Measurements from ENCODE around the gene ARX. TPM values are rescaled to one million over a fixed set of nuclear protein-coding genes. Genes with fewer than 3 reads are reported as not detected.

Gene ARX
- total RNA-seq, 1 experiment from 2014 or later: not detected

DNA sequence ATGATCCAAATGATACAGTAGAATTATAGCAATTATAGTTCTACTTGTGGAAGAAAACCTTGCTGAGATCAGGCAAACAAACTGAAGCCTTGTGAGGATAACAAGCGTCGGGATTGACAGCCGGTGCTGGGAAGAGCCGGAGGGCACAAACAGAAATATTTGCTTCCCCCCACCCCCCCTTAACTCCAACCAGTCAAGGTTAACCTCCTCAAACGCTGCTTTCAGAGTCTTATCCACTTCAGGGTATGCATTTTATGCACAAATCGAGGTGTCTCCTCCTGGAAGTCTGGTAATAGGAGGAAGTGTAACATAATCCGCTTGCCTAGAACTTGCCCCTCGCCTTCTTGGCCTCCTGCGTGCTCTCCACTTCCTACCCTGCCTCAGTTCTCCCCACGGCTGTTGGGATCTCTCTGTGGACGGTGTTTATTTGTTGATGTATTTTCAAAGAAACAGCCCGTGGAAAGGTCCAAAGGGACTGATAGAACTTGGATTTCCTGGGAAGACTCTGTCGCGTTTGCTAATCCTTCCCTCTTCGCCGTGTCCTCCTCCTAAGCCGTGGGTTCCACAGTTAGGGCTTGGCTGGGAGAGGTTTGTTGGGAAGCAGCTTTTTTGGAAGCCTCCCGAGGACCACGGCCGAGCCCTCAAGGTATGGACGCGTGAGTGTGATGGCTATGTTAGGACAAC lies 4.1 kb upstream of the ARX start:
- DNase-seq (ENCODE audit: low read depth): no peak
- in situ Hi-C loops (cut with HindIII; ENCODE audit: low pct_unique_long_range_greater_than_20kb, low sequenced_read_pairs): no loop called here

DNA sequence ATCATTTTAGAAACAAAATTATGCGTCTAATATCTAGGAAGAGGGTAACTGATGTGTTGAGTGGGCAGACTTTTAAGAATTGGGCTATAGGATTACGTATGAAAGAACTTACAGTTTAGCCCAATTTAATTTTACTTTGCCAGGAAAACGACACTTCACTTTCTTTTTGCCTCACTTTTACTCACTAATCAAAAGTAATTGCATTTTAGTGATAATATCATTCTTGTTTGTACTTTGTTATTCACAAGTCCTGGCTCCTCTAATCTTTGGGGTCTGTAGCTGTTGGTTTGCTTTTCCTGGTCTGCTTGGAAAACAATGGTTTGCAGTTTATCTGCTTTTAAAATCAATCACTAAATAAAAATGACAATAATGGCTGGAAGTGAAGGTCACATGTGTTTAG lies 2.9 kb upstream of the ARX start:
- in situ Hi-C loops (cut with HindIII; ENCODE audit: low pct_unique_long_range_greater_than_20kb, low sequenced_read_pairs): no loop called here
- no peak for DNase-seq (ENCODE audit: low read depth)

DNA sequence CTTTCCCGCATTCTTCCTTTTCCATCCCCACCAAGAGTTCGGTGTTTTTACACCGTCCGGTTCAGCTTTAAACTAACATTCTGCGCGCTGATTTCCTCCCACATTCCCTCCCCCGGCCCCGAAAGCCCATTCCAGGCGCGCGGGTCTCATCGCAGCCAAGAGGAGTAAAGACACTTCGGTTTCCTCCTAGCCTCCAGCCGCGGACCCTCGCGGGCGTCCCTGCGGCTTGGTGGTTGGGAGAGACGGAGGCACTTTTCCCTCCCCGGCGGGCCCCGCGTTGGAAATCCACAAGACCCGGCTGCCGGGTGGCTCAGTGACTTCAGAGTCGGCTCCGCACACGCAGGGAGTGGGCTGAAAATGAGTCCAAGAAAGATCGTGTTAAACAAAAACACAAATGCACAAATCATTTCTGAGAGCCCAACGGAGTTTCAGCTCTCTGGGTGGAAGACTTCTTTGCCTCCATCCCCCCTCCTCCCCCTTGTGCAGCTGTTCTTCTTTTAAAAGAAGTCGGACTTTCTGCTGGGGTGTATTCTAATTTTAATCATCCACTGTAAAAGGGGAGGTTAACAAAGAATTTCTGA lies 2.0 kb upstream of the ARX start:
- in situ Hi-C loops (cut with HindIII; ENCODE audit: low pct_unique_long_range_greater_than_20kb, low sequenced_read_pairs): no loop called here

DNA sequence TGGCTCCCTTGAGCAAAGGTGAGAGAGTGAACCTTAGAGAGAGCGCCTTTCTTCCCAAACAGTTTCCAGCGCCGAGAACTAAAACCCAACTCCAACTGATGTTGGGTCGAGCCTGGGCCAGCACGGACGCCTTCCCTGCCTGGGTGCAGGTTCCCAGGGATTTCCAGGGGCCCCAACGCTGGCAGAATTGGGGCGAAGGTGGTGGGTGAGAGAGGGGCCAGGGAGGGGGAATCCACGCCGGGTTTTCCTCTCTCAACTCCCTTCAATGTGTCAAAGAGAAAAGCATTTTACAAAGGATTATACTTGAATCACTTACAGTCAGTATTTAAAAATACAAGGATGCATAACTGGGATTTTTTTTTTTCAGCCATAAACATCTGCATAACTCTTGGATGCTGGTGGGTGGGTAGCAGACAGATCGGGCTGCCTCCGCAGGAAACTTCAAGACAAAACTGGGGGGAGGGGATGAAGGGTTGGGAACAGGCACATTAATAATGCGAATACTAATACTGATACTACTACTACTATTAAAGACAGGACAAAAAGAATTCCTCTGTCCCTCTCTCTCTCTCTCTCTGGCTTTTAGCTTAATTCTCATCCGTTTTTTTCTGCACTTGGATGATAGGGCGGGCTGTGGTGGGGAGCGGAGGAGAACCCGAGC lies 1.3 kb upstream of the ARX start:
- no peak for DNase-seq (ENCODE audit: low read depth)
- in situ Hi-C loops (cut with HindIII; ENCODE audit: low pct_unique_long_range_greater_than_20kb, low sequenced_read_pairs): no loop called here

More for the DNA sequence above, 2.0 kb upstream of the ARX start:
- no peak for DNase-seq (ENCODE audit: low read depth)

DNA sequence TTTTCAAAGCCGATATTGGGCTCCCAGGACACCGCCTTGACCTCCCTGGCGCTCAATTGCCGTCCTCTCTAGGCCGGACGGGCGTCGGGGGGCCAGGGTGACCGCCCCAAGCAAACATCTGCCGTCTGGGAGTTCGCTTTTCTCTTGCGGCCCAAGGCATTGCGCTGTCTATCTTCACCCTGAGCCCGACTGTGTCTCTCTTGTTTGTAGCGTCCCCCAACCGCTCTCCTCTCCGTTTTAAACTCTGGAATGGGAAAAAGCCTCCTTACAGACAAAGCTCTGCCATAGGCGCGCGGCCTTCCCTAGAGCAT lies 551 bp upstream of the ARX start:
- DNase-seq (ENCODE audit: low read depth): no peak
- in situ Hi-C loops (cut with HindIII; ENCODE audit: low pct_unique_long_range_greater_than_20kb, low sequenced_read_pairs): no loop called here

DNA sequence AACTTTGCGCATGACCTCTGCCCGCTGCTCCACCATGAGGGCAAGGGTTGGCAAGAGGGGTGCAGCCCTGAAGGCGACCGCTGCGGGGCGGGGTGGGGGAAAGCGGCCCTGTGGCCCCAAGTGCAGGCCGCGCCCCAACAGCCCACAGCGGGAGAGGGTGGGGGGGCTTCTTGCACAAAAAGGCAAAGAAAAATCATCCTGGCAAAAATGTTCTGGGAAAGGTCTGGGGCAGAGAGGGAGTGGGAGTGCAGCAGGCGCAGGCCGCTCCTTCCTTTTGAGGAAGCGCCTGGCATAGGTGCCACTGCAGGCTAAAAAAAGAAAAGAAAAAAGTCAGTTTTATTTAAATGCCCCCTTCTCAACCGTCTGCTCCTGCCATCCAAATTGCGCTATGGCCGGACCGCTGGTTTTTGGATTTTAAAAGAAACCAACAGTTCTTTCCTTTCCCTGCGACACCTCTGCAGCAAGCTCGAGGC lies 1.4 kb downstream of the ARX start:
- no peak for DNase-seq (ENCODE audit: low read depth)
- in situ Hi-C loops (cut with HindIII; ENCODE audit: low pct_unique_long_range_greater_than_20kb, low sequenced_read_pairs): no loop called here

DNA sequence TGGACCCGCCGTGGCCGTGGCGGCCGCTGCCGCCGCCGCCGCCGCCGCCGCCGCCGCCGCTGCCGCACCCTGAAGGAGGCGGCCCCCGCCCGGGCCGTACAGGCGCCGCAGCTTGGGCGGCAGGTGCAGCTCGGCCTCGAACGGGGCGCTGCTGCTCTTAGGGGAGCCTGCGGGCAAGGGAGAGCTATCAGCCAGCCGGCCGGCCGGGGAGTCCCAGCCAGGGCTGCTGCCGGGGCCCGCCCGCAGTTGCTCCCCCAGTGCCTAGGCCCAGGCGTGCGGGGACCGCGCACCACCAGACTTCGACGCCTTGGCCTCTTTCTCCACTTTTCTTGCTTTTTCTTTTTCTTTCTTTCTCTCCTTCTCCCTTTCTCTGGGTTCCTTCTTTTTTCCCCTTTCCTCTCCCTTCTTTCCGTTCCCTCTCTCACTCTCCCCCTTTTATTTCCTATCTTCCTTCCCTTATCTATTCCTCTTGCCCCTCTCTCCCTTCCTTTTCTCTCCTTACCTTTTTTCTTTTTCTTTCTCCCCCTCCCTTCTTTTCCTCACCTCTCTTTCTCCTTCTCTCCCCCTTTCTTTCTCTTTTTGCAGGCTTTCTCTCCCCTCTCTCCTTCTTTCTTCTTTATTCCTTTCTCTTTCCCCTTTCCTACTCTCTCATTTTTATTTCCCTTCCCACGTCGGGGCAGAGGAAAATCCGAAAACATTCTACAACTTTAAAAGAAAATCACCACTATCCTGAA lies 2.0 kb downstream of the ARX start:
- in situ Hi-C loops (cut with HindIII; ENCODE audit: low pct_unique_long_range_greater_than_20kb, low sequenced_read_pairs): no loop called here
- DNase-seq (ENCODE audit: low read depth): no peak

DNA sequence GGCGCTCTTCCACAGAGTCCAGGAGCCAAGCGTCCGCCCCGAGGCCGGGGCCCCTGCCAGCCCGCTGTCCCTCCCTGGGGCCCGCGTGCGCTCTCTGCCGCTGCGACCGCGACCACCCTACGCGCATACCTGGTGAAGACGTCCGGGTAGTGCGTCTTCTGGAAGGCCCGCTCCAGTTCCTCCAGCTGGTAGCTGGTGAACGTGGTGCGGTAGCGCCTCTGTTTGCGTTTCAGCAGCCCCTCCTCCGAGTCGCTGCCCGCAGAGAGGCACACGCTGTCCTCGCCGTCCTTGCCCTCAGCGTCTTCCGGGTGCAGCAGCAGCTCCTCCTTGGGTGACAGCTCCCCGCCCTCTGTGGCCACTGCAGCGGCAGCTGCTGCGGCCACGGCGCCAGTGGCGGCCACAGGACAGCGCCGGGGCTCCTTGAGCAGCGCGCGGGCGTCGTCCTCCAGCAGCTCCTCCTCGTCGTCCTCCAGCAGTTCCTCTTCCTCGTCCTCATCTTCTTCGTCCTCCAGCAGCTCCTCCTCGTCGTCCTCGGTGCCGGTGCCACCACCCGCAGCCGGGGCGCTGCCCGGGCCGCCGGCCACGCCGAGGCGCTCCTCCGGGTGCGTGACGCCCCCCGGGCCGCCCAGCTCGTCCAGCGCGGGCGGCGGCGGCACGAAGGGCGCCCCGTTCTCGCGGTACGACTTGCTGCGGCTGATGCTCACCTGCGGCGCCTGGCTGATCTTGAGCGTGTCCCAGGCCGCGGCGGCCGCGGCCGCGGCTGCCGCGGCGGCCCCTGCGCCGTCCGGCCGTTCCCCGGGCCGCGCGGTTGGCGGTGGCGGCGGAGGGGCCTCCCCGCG lies 2.8 kb downstream of the ARX start:
- DNase-seq (ENCODE audit: low read depth): peak; percentile 35
- in situ Hi-C loops (cut with HindIII; ENCODE audit: low pct_unique_long_range_greater_than_20kb, low sequenced_read_pairs): no loop called here

DNA sequence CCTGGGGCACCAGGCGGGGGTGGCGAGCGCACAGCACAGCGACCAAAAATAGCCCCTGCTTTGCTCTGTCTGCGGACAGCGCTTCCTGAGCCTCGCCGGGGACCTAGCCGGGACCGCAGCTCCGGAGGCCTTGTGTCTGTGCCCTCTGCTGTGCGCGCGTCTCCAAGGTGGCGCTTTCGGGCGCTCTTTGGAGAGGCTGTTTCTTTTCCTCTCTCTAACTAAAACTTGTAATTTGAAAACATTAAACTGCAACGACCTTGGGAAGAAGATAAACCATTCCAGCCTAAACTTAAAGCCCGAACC lies 3.4 kb downstream of the ARX start:
- in situ Hi-C loops (cut with HindIII; ENCODE audit: low pct_unique_long_range_greater_than_20kb, low sequenced_read_pairs): no loop called here
- no peak for DNase-seq (ENCODE audit: low read depth)

DNA sequence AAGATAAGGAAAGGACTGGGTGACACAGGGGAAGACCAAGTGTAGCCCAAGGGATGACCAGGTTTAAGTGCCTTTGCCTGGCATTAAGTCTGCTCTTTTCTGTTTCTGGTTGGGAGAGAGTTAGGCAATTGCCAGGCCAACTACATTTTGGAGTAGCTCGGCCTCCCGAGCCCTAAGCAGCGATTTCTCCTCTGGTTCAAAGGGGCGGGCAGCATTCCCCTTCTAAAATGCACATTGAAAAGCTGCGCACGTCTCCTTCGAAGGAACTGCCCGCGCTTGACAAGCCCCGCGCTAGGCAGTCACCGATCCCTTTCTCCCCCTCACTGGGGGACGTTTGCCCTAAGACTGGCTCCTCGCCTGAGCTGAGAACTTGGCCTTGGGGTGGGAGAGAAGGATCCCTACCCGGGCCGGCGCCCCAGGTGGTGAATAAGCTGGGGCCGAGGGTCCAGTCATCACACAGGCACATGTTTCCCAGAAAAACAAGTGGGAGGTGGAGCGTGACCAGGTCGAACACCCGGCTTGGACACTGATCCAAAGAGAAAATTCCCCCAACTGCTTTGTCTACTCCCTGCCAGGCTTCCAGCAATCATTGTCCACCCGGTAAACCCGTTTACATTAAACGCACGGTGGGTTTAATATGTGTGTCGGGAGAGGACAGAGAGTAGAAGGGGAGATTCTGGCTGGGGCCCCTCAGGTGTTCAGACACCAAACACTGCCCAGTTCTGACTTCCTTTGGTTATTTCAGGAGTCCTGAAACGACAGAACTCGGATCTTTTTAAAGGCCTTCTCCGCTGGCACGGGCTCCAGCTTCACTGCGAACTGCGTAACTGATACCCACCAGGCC lies 4.0 kb downstream of the ARX start:
- in situ Hi-C loops (cut with HindIII; ENCODE audit: low pct_unique_long_range_greater_than_20kb, low sequenced_read_pairs): no loop called here
- DNase-seq (ENCODE audit: low read depth): no peak

DNA sequence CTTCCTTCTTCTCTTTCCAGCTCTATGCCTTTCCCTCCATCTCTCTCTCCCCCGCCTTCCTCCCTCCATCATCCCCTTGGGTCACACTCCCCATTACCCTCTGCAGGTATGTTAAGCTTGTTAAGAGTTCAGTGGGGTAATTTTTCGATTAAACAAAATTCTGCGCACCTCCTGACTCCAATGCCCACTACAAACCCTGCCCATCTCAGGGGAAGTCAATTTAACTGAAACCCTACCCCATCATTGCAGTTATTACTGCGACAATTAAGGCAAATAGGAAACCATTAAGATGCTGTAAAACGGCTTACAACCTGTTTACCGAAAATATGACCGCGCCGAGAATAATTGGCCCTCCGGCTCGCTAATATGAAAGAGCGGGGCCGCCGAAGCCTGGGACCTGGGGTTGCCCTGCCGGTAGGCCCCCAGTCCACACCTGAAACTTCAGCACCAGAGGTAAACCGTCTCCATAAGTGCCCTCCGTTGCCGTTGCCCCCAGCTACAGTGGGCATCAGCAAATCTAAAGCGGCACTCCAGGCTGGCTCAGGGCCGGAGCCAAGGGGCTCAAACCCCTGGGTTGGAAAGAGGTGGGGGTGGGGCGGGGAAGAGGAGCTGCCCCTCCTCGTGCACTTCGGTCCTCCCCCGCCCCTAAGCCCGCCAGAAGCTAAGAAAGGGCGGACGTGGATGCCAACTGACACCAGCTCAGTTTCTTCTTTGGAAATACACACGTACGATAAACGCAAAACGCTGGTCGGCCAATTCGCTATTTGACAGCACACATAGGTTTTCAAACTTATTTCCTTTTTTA lies 4.8 kb downstream of the ARX start:
- in situ Hi-C loops (cut with HindIII; ENCODE audit: low pct_unique_long_range_greater_than_20kb, low sequenced_read_pairs): no loop called here

DNA sequence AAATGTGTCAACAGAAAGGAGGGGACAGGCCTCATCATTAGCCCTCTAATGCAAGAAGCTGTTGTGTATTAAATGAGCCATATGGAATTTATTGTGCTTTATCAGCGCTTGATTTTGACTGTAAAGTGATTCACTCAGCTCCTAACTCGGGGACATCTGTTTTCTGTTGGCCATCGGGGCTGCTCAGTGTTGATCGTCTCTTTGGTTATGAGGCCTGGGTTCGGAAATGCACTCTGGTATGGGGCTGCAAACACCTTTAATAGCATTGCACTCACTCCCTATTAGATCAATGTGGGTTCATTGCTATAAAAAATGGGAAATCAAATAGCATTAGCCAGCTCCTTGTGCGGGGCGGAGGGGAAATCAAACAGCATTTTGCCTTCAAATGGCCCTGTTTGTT lies 6.4 kb downstream of the ARX start:
- in situ Hi-C loops (cut with HindIII; ENCODE audit: low pct_unique_long_range_greater_than_20kb, low sequenced_read_pairs): no loop called here
- no peak for DNase-seq (ENCODE audit: low read depth)

More for the DNA sequence above, 4.8 kb downstream of the ARX start:
- no peak for DNase-seq (ENCODE audit: low read depth)

DNA sequence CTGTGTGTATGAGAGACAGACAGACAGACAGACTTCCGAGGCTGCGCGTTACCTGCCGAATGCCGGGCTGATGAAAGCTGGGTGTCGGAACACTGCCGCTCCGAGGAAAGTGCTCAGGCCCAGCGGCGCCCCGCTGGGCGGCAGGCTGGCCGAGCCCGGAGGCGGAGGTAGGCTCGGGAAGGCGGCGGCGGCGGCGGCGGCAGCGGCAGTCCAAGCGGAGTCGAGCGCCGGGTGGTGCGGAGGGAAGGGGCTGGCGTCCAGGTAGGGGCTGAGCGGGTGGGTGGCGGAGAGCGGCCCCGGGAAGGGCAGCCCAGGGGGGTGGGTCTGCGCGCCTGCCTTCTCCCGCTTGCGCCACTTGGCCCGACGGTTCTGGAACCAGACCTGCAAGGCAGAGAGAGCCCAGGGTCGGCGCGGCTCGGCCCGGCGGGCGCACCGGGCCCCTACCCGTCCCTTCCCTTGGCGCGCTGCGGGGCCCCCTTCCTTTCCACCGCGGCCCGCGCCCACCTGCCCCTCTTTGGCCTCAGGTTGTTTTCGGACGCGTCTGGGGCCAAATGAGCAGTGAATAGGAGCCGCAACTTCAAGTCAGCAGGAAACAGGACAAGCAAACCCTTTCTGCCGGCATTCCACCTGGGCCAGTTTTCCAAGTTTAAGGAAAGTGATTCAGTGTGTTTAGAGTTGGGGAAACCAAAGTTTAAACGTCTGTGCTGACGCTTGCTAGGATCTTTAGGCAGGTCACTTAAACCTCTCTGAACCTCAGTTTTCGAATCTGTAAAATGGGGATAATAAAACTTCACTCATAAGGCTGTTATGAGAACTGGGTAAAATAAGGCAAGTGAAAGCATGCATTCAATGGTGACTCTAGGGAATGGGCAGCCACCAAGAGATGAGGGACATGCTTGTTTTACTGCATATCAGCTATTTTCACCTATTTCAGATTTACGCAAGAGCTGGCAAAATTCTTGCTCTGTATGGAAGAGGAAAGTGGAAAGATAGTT lies 8.4 kb downstream of the ARX start:
- no peak for DNase-seq (ENCODE audit: low read depth)
- in situ Hi-C loops (cut with HindIII; ENCODE audit: low pct_unique_long_range_greater_than_20kb, low sequenced_read_pairs): no loop called here

DNA sequence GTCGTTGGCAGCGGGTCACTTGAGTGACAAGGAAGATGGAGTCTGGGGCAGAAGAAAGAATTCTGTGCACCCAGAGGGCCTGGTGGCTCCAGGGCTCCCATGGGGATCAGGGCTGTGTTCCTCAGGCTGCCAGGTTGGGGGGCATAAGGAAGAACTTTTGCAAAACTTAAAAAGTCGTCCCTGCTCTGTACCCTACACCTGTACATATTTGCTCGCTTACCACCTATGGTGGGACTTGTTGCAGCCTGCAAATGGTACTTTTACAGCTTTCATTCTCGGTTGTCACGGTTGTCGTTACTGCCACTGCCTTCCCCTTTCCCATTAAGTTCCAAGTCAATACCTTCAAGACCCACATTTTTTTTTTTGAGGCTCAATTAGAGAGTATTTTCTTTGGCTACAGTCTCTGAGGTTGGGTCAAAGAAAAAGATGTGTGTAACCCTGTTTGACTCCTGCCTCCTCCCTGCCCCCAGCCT lies 9.1 kb downstream of the ARX start:
- no peak for DNase-seq (ENCODE audit: low read depth)
- in situ Hi-C loops (cut with HindIII; ENCODE audit: low pct_unique_long_range_greater_than_20kb, low sequenced_read_pairs): no loop called here

DNA sequence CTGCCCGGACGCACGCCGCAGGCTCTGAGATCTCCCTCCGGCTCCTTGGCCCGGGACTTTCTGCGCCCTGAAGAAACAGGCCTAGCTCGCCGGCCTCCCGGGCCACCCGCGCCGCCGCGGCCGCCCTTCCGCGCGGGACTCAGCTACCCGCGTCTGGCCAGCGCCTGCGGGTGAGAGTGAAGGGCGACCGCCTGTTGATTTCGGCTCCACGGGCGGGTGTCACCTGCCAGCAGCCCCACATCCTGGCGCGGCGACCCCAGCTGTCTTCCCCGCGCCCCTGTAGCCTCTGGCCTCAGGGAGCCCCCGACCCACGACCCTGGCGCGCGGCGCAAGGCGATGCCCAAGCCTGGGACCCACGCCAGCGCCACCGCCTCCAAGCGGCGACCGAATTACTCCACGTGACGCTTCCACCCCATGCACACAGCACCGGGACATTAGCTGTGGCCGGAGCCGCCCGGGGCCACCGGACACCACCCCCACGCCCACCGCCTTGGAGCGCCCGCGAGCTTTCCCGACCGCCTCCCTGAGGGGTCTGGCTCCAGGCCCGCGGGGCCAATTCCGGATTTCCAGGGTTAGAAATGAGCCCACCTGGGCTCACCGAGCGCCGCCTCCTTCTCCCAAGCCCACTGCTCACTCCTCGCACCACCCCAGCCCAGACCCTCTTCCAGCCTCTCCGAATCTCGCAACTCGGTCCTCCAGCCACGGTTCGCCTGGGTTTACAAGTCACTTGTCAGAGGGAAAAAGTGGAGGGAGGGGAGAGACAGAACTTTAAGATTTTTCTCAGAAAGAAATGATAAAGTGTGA lies 10.2 kb downstream of the ARX start:
- in situ Hi-C loops (cut with HindIII; ENCODE audit: low pct_unique_long_range_greater_than_20kb, low sequenced_read_pairs): no loop called here
- no peak for DNase-seq (ENCODE audit: low read depth)

All from Caki2 (cell line).